CMK (cell line): Measurements from ENCODE around the gene TNXB.
"Not testable (repeated sequence)": the region's sequence is repeated elsewhere in the genome, so short reads cannot be mapped to it uniquely, and the experiment has no call there.

Experiments used
- DNase-seq: peaks from one replicate; pipeline ENCODE4 v3.0.0-alpha.2; 2010; ENCODE audit warnings: low read depth

The TNXB gene

DNA sequence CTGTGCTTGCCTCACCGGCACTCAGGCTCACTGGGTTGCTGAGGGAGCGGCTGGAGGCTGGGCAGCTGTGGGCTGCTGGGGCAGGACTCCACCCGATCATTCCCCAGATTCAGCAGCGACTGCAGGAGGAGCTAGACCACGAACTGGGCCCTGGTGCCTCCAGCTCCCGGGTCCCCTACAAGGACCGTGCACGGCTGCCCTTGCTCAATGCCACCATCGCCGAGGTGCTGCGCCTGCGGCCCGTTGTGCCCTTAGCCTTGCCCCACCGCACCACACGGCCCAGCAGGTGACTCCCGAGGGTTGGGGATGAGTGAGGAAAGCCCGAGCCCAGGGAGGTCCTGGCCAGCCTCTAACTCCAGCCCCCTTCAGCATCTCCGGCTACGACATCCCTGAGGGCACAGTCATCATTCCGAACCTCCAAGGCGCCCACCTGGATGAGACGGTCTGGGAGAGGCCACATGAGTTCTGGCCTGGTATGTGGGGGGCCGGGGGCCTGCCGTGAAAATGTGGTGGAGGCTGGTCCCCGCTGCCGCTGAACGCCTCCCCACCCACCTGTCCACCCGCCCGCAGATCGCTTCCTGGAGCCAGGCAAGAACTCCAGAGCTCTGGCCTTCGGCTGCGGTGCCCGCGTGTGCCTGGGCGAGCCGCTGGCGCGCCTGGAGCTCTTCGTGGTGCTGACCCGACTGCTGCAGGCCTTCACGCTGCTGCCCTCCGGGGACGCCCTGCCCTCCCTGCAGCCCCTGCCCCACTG lies 68.7 kb downstream of the TNXB start:
- DNase-seq: not testable (repeated sequence)

- DNase-seq: not testable (repeated sequence)
These were observed 69.5 kb downstream of the TNXB start for GRCh38 chr6:32039321-32040274.

DNA sequence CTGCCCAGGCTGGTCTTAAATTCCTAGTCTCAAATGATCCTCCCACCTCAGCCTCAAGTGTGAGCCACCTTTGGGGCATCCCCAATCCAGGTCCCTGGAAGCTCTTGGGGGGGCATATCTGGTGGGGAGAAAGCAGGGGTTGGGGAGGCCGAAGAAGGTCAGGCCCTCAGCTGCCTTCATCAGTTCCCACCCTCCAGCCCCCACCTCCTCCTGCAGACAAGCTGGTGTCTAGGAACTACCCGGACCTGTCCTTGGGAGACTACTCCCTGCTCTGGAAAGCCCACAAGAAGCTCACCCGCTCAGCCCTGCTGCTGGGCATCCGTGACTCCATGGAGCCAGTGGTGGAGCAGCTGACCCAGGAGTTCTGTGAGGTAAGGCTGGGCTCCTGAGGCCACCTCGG lies 70.3 kb downstream of the TNXB start:
- DNase-seq: not testable (repeated sequence)

DNA sequence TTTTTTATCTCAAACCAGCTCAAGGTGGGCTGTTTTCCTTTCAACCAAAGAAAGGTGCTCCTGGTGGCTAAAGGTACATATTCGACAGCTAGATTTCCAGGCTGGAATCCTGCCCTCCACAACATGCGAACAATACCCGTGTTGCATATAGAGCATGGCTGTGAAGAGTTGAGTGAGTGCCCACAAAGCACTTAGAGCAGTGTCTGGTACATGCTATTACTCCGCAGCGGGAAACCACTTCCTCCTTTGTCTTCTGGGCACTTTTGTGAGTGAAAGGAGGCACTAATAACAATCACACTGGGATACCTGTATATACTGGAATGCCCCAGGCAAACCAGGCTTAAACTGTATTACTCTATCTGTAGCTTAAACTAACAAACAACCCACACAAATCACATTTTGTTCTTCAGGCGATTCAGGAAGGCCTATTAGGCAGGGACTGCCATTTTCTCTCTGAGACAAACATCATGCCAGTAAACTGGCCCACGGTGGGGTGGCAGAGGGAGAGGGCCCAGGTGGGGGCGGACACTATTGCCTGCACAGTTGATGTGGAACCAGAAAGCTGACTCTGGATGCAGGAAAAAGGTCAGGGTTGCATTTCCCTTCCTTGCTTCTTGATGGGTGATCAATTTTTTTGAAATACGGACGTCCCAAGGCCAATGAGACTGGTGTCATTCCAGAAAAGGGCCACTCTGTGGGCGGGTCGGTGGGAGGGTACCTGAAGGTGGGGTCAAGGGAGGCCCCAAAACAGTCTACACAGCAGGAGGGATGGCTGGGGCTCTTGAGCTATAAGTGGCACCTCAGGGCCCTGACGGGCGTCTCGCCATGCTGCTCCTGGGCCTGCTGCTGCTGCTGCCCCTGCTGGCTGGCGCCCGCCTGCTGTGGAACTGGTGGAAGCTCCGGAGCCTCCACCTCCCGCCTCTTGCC lies 71.3 kb downstream of the TNXB start, which contains the start of gene CYP21A2:
CYP21A2 (plus strand) TSS at position 818 of the 927 bp plus-strand sequence; CDS start at position 826, 8 bp downstream.
- DNase-seq: not testable (repeated sequence)

- DNase-seq: not testable (repeated sequence)
These were observed 72.0 kb downstream of the TNXB start for GRCh38 chr6:32037136-32037535.

- DNase-seq: not testable (repeated sequence)
These were observed 73.7 kb downstream of the TNXB start for GRCh38 chr6:32035283-32036013.

DNA sequence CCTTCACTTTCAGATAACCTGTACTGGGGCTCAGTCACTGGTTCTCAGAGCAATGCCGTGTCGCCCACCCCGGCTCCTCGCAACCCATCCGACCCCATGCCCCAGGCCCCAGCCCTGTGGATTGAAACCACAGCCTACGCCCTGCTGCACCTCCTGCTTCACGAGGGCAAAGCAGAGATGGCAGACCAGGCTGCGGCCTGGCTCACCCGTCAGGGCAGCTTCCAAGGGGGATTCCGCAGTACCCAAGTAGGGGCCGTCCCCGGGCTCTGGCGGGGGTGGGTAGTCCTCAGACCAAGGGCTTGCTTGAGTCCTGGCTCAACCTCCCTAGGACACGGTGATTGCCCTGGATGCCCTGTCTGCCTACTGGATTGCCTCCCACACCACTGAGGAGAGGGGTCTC lies 79.6 kb downstream of the TNXB start:
- not testable (repeated sequence) for DNase-seq

DNA sequence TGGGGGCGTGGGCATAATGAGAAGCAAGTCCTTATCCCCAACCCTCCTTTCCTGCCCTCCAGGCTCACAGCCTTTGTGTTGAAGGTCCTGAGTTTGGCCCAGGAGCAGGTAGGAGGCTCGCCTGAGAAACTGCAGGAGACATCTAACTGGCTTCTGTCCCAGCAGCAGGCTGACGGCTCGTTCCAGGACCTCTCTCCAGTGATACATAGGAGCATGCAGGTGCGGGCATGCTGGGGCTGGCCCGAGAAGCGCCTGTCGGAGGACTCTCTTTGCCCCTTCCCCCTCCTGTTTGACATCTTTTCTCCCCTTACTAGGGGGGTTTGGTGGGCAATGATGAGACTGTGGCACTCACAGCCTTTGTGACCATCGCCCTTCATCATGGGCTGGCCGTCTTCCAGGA lies 80.5 kb downstream of the TNXB start:
- DNase-seq: not testable (repeated sequence)

GRCh38 chr6:32022100-32022499 lies 87.0 kb downstream of the TNXB start:
- not testable (repeated sequence) for DNase-seq

DNA sequence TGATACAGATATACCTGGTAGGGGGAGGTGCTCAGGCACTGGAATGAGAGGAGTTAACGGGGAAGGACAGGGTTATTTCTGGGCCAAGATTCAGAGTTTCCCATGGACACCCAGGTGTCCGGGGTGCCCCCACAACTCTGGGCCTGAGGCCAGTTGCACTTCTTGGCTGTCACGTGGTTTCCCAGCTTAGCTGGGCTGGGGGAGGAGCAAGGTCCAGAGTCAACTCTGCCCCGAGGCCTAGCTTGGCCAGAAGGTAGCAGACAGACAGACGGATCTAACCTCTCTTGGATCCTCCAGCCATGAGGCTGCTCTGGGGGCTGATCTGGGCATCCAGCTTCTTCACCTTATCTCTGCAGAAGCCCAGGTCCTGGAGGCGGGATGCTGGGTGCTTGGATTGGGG lies 94.6 kb downstream of the TNXB start, which contains the start of gene C4B:
C4B (plus strand) TSS at position 249 of the 400 bp plus-strand sequence; CDS start at position 300, 51 bp downstream.
- not testable (repeated sequence) for DNase-seq

- DNase-seq: not testable (repeated sequence)
These were observed 95.4 kb downstream of the TNXB start for GRCh38 chr6:32013738-32014137.

- not testable (repeated sequence) for DNase-seq
These were observed 96.1 kb downstream of the TNXB start for GRCh38 chr6:32012941-32013617.

DNA sequence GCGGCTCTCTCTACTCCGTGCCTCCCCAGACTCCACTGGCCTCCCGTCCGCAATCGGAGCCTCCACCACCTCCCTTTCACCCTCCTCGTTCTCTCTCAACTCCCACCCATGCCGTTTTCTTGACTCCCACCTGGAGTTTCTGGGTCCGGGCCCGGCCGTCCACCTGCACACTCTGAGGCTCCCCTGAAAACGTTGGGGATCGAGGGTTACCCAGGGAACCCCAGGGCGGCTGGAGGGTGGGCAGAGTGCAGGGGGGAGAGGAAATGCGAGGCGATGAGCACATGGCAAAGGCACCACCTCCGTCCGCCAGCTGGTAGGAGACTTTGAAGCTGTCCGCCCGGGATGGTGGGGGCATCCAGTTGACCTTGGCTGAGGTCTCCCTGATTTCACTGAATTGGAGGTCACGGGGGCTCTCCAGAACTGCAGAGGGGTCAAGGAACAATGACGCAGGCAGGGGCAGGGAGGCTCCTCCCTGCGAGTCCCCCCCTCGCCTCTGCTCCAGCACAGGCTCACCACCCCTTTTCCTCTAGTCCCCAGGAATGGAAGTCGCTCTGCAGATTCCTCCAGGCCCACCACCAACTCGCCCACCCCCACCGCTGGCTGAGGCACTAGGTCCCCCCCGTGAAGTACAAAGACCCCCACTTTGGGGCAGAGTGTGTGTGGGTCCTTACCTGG lies 98.1 kb downstream of the TNXB start:
- not testable (repeated sequence) for DNase-seq

DNA sequence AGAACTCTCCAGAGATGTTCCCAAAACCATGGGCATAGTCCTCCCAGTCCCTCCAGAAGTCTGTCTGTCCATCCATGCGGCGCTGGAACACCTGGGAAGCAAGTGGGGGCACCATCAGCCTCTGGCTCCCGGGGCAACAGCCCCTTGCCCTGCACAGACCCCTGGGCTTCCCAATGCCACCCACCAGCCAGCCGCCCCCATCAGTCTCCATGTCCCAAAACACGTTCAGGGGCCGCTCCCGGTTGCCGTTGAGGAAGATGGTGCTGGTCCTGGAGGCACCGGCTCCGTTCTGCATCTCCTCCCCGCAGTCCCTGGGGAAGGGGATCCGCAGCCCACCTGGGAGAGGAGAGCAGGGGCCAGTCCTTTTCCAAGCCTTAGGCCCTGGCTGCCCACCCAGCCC lies 99.6 kb downstream of the TNXB start:
- not testable (repeated sequence) for DNase-seq

DNA sequence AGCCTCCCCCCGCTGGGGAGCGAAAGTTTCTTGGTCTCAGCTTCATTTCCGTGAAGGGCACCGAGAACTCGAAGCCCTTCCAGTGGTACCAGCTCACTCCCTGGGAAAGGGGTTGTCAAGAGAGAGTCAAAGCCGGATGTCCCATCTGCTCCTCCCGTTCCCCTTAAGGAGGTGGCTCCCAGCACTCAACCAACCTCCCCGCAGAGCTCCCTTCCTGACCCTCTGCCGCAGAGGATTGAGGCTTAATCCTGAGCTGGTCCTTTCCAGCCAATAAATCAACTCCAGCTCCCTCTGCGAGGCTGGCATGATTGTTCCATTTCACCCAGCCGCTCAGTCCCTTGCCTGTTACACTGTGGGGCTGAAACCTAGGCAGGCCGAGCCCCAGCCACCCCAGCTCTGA lies 100.5 kb downstream of the TNXB start:
- not testable (repeated sequence) for DNase-seq

DNA sequence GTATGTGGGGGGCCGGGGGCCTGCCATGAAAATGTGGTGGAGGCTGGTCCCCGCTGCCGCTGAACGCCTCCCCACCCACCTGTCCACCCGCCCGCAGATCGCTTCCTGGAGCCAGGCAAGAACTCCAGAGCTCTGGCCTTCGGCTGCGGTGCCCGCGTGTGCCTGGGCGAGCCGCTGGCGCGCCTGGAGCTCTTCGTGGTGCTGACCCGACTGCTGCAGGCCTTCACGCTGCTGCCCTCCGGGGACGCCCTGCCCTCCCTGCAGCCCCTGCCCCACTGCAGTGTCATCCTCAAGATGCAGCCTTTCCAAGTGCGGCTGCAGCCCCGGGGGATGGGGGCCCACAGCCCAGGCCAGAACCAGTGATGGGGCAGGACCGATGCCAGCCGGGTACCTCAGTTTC lies 101.1 kb downstream of the TNXB start:
- DNase-seq: not testable (repeated sequence)

- DNase-seq: not testable (repeated sequence)
These were observed 102.1 kb downstream of the TNXB start for GRCh38 chr6:32007086-32007485.

- not testable (repeated sequence) for DNase-seq
These were observed 103.1 kb downstream of the TNXB start for GRCh38 chr6:32005991-32006529.

DNA sequence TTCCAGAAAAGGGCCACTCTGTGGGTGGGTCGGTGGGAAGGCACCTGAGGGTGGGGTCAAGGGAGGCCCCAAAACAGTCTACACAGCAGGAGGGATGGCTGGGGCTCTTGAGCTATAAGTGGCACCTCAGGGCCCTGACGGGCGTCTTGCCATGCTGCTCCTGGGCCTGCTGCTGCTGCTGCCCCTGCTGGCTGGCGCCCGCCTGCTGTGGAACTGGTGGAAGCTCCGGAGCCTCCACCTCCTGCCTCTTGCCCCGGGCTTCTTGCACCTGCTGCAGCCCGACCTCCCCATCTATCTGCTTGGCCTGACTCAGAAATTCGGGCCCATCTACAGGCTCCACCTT lies 103.6 kb downstream of the TNXB start:
- DNase-seq: not testable (repeated sequence)
